Effector memory CD8-positive, alpha-beta T cell (primary cell): ENCODE data around the gene PTPRE.

Experiments
- ATAC-seq: fragments of 150-1000 bp; cut with Tn5 transposase; replicated peaks from 2 replicates; pipeline ENCODE4 v1.10.0; 2021; ENCODE audit warnings: mild to moderate bottlenecking, moderate library complexity
- DNase-seq, 3 experiments: peaks; one replicate each; pipeline ENCODE4 v3.0.0; 2021
- H3K27ac Mint-ChIP-seq, 2 donors: one replicate each; pipeline ENCODE4 v1.8.0; 2022; ENCODE audit warnings: mild to moderate bottlenecking in 2 of 2, mixed read lengths in 2 of 2, moderate library complexity in 2 of 2
- H3K27me3 Mint-ChIP-seq, 2 donors: one replicate each; pipeline ENCODE4 v1.8.0; 2022; ENCODE audit warnings: mixed read lengths in 2 of 2
- H3K36me3 Mint-ChIP-seq: one replicate; pipeline ENCODE4 v1.8.0; 2022; ENCODE audit warnings: mild to moderate bottlenecking, moderate library complexity, mixed read lengths; ENCODE audit not compliant: insufficient read depth
- H3K4me1 Mint-ChIP-seq, 2 donors: one replicate each; pipeline ENCODE4 v1.8.0; 2022; ENCODE audit warnings: low read depth in 2 of 2, mixed read lengths in 2 of 2
- H3K4me3 Mint-ChIP-seq, 2 donors: one replicate each; pipeline ENCODE4 v1.8.0; 2022; ENCODE audit warnings: mild to moderate bottlenecking in 2 of 2, mixed read lengths in 2 of 2, moderate library complexity in 2 of 2
- H3K9me3 Mint-ChIP-seq, 2 donors: one replicate each; pipeline ENCODE4 v1.8.0; 2022; ENCODE audit warnings: mixed read lengths in 2 of 2

Gene PTPRE

GRCh38 chr10:127875916-127876315 lies 31.0 kb upstream of the PTPRE start:
- Mint-ChIP-seq H3K4me1 (peaks cover 0 to 6% of the 10 kb centered on the region in 2 donors), H3K27ac (no peak overlapping the region), H3K27me3 (peaks cover 34 to 64% of the 10 kb centered on the region in 2 donors)

GRCh38 chr10:127877116-127877515 lies 29.8 kb upstream of the PTPRE start:
- ATAC-seq (no peak), DNase-seq (no peak)
- Mint-ChIP-seq H3K9me3 (no peaks in the 10 kb centered on the region), H3K4me3 (no peak overlapping the region), H3K36me3 (no peaks in the 10 kb centered on the region), H3K27ac (no peak overlapping the region), H3K27me3 (peaks cover 23 to 52% of the 10 kb centered on the region in 2 donors), H3K4me1 (peaks cover 0 to 6% of the 10 kb centered on the region in 2 donors)

More at GRCh38 chr10:127875916-127876315, 31.0 kb upstream of the PTPRE start:
- DNase-seq (no peak), ATAC-seq (no peak)
- Mint-ChIP-seq H3K4me3 (no peak overlapping the region), H3K36me3 (no peaks in the 10 kb centered on the region), H3K9me3 (no peaks in the 10 kb centered on the region)

- Mint-ChIP-seq H3K4me1 (peaks cover 0 to 6% of the 10 kb centered on the region in 2 donors), H3K27me3 (peaks cover 20 to 47% of the 10 kb centered on the region in 2 donors), H3K4me3 (no peak overlapping the region), H3K9me3 (no peaks in the 10 kb centered on the region), H3K36me3 (no peaks in the 10 kb centered on the region), H3K27ac (no peak overlapping the region)
- no peak for ATAC-seq
- no peak for DNase-seq
These were observed 29.2 kb upstream of the PTPRE start for GRCh38 chr10:127877699-127878098.

GRCh38 chr10:127878475-127879055 lies 28.3 kb upstream of the PTPRE start:
- Mint-ChIP-seq H3K27me3 (peaks cover 18 to 39% of the 10 kb centered on the region in 2 donors), H3K9me3 (no peaks in the 10 kb centered on the region), H3K27ac (no peak overlapping the region), H3K4me1 (peaks cover 0 to 6% of the 10 kb centered on the region in 2 donors), H3K36me3 (no peaks in the 10 kb centered on the region), H3K4me3 (no peak overlapping the region)
- no peak for DNase-seq
- no peak for ATAC-seq

GRCh38 chr10:127880557-127880956 lies 26.3 kb upstream of the PTPRE start:
- Mint-ChIP-seq H3K9me3 (no peaks in the 10 kb centered on the region), H3K4me3 (no peak overlapping the region), H3K4me1 (peaks cover 0 to 6% of the 10 kb centered on the region in 2 donors), H3K27me3 (peaks cover 13 to 19% of the 10 kb centered on the region in 2 donors), H3K36me3 (no peaks in the 10 kb centered on the region), H3K27ac (peak overlapping the region; percentile 3 to 75)
- DNase-seq (no peak), ATAC-seq (no peak)

GRCh38 chr10:127881262-127881661 lies 25.6 kb upstream of the PTPRE start:
- no peak for ATAC-seq
- H3K4me1 Mint-ChIP-seq: peaks cover 0 to 6% of the 10 kb centered on the region in 2 donors
- H3K9me3 Mint-ChIP-seq: no peaks in the 10 kb centered on the region
- no peak overlapping the region for H3K4me3 Mint-ChIP-seq
- no peak overlapping the region for H3K27ac Mint-ChIP-seq
- peaks cover 16 to 17% of the 10 kb centered on the region in 2 donors for H3K27me3 Mint-ChIP-seq
- no peaks in the 10 kb centered on the region for H3K36me3 Mint-ChIP-seq
- DNase-seq: no peak

GRCh38 chr10:127882391-127882790 lies 24.5 kb upstream of the PTPRE start:
- Mint-ChIP-seq H3K4me3 (no peak overlapping the region), H3K9me3 (no peaks in the 10 kb centered on the region), H3K36me3 (no peaks in the 10 kb centered on the region), H3K4me1 (peaks cover 0 to 6% of the 10 kb centered on the region in 2 donors), H3K27me3 (peaks cover 13 to 21% of the 10 kb centered on the region in 2 donors), H3K27ac (no peak overlapping the region)
- no peak for ATAC-seq
- DNase-seq: no peak

GRCh38 chr10:127882801-127883459 lies 24.0 kb upstream of the PTPRE start:
- H3K27ac Mint-ChIP-seq: no peak overlapping the region

GRCh38 chr10:127883516-127883915 lies 23.4 kb upstream of the PTPRE start:
- Mint-ChIP-seq H3K36me3 (no peaks in the 10 kb centered on the region), H3K4me1 (peaks cover 0 to 6% of the 10 kb centered on the region in 2 donors), H3K27ac (no peak overlapping the region), H3K9me3 (no peaks in the 10 kb centered on the region), H3K4me3 (no peak overlapping the region), H3K27me3 (peaks cover 11 to 27% of the 10 kb centered on the region in 2 donors)
- DNase-seq: no peak
- no peak for ATAC-seq

More at GRCh38 chr10:127882801-127883459, 24.0 kb upstream of the PTPRE start:
- no peaks in the 10 kb centered on the region for H3K9me3 Mint-ChIP-seq
- DNase-seq (no peak), ATAC-seq (no peak)
- peaks cover 0 to 6% of the 10 kb centered on the region in 2 donors for H3K4me1 Mint-ChIP-seq
- H3K4me3 Mint-ChIP-seq: no peak overlapping the region
- H3K27me3 Mint-ChIP-seq: peaks cover 11 to 21% of the 10 kb centered on the region in 2 donors
- no peaks in the 10 kb centered on the region for H3K36me3 Mint-ChIP-seq

GRCh38 chr10:127884501-127884900 lies 22.4 kb upstream of the PTPRE start:
- no peaks in the 10 kb centered on the region for H3K36me3 Mint-ChIP-seq
- no peaks in the 10 kb centered on the region for H3K9me3 Mint-ChIP-seq
- H3K27ac Mint-ChIP-seq: no peak overlapping the region
- no peak overlapping the region for H3K4me3 Mint-ChIP-seq
- H3K27me3 Mint-ChIP-seq: peaks cover 11 to 33% of the 10 kb centered on the region in 2 donors
- ATAC-seq (no peak), DNase-seq (no peak)
- peaks cover 0 to 6% of the 10 kb centered on the region in 2 donors for H3K4me1 Mint-ChIP-seq

- no peak for ATAC-seq
- DNase-seq: no peak
- Mint-ChIP-seq H3K27me3 (peaks cover 11 to 44% of the 10 kb centered on the region in 2 donors), H3K36me3 (no peaks in the 10 kb centered on the region), H3K9me3 (no peaks in the 10 kb centered on the region), H3K4me3 (no peak overlapping the region), H3K27ac (no peak overlapping the region), H3K4me1 (no peaks in the 10 kb centered on the region)
These were observed 20.4 kb upstream of the PTPRE start for GRCh38 chr10:127886371-127887051.

- Mint-ChIP-seq H3K9me3 (no peaks in the 10 kb centered on the region), H3K36me3 (no peaks in the 10 kb centered on the region), H3K27me3 (peaks cover 14 to 44% of the 10 kb centered on the region in 2 donors), H3K4me3 (no peak overlapping the region), H3K27ac (no peak overlapping the region), H3K4me1 (no peaks in the 10 kb centered on the region)
- no peak for DNase-seq
- no peak for ATAC-seq
These were observed 19.1 kb upstream of the PTPRE start for GRCh38 chr10:127887541-127888415.
